ENCODE results near the gene CHIA.

DNA sequence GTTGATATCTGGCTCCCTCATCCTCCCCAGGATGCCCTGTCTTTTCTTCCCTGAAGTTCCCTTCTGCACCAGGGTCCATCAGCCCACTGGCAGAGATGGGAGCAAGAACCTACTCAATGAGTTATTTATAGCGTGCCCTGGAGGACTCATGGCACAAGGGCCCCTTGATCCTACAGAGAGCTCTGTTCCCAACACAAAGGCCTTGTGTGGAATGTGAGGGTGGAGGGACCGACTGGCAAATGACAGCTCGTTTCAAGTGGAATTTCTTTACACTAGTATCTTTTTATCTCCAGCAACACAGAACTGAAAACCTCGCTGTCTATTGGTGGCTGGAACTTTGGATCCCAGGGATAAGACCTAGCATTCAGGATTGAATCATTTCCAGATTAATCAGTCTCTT is 40.7 kb upstream of the CHIA start:
- TF ChIP-seq, protein P1, sequence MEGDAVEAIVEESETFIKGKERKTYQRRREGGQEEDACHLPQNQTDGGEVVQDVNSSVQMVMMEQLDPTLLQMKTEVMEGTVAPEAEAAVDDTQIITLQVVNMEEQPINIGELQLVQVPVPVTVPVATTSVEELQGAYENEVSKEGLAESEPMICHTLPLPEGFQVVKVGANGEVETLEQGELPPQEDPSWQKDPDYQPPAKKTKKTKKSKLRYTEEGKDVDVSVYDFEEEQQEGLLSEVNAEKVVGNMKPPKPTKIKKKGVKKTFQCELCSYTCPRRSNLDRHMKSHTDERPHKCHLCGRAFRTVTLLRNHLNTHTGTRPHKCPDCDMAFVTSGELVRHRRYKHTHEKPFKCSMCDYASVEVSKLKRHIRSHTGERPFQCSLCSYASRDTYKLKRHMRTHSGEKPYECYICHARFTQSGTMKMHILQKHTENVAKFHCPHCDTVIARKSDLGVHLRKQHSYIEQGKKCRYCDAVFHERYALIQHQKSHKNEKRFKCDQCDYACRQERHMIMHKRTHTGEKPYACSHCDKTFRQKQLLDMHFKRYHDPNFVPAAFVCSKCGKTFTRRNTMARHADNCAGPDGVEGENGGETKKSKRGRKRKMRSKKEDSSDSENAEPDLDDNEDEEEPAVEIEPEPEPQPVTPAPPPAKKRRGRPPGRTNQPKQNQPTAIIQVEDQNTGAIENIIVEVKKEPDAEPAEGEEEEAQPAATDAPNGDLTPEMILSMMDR (conservative IDR thresholded peaks at IDR 0.05 in 1 of 2, IDR thresholded peaks at IDR 0.05 in 1 of 2; ENCODE audit: low read depth in 1 of 2, low read length in 2 of 2) = no peak
- TF ChIP-seq EZH2 (IDR thresholded peaks at IDR 0.05; ENCODE audit: low read length, missing control alignments) = no peak

Measured in fibroblast of lung (primary cell).